H4 (cell line): ENCODE measurements around the gene DNAJB11. TPM values are rescaled to one million over a fixed set of nuclear protein-coding genes. Genes with fewer than 3 reads are reported as not detected.
A peak's percentile ranks its signal among the peaks of the same experiment; 100 is the strongest.

ENCODE experiments used
- DNase-seq: peaks from one replicate; pipeline ENCODE4 v3.0.0-alpha.2; 2015; ENCODE audit warnings: low spot score
- total RNA-seq: library from RNA; depleted of rRNA; stranded (reverse); fragments of >200 nt; shearing (Covaris generic); gene quantifications from 2 replicates; pipeline ENCODE4 v1.2.3, GENCODE V29; 2014

The DNAJB11 gene
- total RNA-seq, 1 experiment from 2014 or later = 159 TPM

DNA sequence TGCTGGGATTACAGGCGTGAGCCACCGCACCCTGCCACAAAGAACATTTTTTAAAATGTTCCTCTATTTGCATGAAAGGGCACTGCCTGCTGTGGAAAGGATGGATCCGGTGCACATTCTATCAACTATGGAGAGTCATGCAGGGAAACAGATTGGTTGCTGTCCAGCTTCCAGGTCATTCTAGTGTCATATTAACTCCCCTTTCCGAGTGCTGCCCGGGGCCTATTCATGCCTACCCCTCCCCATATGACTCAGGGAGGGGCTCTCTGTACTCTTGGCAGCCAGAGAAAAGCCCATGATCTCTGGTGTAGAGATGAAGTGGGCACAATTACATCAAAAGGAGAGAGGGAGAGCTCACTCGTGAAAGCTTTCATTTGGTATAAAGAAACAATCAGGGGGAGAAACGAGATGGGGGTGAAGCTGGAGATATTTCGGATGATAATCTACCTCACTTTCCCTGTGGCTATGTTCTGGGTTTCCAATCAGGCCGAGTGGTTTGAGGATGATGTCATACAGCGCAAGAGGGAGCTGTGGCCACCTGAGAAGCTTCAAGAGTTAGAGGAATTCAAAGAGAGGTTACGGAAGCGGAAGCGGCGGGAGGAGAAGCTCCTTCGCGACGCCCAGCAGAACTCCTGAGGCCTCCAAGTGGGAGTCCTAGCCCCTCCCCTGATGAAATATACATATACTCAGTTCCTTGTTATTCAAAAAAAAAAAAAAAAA lies 26.2 kb downstream of the DNAJB11 start:
- DNase-seq = peak; percentile 63

DNA sequence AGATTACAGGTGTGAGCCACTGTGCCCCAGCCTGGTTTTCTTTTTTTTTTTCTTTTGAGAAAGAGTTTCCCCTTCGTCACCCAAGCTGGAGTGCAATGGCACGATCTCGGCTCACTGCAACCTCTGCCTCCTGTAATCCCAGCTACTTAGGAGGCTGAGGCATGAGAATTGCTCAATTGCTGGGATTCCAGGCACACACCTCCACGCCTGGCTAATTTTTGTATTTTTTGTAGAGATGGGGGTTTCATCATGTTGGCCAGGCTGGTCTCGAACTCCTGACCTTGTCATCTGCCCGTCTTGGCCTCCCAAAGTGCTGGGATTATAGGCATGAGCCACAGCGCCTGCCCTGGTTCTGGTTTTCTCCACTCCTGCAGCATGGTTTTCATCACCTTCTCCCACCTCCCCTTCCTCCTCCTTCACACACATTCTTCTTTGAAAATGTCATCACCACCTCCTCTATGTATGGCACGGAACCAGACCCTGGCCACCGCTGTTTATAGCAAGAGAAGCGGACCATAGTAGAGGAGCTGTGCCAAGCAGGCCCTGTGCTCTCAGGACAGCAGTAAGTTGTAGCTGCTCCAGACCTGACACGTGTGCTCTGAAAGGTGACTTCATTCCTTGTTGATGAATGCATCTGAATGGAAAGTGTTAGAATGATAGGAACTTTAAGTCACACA lies 27.7 kb downstream of the DNAJB11 start:
- DNase-seq = peak; percentile 98

DNA sequence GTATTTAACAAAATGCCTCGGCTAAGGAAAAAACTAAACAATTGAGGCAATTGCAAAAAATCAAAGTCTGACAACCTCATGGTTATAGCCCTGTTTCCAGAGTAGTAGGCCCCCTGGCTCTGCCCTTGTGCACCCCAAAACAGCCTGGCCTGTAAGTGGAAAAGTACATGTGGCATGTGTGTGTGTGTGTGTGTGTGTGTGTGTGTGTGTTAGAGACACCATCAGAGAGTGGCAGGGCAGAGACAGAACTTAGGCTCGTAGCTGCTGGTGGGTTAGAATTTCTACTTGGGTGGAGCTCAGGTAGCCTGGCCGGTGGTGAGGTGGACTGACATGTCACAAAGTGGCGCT lies 28.2 kb downstream of the DNAJB11 start:
- DNase-seq = no peak

DNA sequence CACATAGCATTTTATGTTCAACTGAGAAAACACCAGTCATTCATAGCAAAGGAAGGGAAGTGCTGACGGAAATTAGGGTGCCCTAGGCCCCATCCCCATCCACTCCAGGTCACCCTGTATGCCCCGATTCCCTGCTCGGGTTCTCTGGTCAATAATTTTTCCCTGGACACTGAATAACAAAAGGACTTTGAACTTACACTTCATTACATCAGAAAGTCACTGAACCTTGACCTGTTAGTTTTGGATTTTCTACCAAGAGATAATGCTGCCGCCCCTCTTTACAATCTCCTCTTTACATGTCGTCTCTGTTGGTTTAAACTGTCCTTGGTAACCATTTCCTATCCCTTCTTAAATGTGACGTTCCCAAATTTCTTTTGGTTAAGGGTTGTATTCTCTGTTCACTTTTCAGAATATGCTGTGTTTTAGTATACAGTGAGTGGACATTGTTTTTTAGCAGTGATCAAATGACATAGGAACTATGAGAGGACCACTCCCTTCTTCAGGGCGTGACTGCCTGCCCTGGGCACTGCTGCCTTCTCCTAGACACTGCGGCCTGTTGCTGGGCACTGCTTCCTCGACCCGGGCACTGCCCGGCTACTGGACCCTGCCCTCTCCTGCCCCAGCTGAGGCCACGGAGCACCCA lies 28.7 kb downstream of the DNAJB11 start:
- no peak for DNase-seq

DNA sequence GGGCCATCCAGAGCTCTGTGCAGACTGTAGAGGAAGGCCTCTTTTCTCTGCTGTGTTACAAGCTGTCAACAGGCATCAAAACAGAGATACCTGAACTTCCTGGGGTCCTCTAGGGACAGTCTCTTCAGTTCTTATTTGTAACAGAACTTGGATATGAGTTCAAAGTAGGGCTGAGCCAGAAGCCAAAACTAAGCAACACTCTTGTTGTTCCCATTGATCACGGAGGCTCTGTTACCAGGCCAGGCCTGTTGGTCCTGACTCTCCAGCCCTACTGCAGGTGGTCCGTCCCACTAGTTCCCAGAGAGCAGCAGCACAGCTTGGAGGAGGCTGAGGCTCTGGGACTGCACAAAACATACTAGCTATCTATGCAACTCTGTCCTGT lies 29.3 kb downstream of the DNAJB11 start:
- DNase-seq = no peak

DNA sequence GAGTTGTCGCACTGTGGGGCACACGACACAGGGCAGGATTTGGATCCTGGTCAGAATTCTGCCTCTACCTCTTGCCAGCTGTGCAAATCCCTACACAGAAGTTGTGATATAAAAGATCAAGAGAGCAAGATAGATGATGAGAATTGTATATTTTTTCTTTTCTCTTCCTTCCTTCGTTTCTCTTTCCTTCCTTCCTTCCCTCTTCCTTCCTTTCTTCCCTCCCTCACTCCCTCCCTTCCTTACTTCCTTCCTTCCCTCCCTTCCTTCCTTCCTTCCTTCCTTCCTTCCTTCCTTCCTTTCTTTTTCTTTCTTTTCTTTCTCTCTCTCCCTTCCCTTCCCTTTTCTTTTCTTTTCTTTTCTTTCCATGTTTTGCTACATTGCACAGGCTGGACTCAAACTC lies 30.4 kb downstream of the DNAJB11 start:
- no peak for DNase-seq

DNA sequence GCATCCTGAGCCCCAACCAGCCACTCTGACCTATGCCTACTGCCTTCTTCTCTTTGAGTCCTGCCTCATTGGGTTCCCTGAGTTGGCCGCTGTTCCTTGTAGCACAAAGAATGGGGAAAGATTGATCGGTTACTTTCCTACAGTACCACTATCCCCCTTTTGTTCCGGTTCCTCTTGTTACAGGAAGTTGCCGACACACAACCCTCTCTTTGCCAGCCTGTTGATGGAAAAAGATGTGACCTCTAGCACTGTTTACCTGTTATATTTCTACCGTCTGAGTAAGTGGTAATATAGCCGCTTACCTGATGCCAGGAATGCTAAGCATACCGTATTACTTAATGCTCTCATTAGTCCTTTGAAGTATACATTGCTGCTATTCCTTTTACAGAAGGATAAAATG lies 32.6 kb downstream of the DNAJB11 start:
- no peak for DNase-seq

DNA sequence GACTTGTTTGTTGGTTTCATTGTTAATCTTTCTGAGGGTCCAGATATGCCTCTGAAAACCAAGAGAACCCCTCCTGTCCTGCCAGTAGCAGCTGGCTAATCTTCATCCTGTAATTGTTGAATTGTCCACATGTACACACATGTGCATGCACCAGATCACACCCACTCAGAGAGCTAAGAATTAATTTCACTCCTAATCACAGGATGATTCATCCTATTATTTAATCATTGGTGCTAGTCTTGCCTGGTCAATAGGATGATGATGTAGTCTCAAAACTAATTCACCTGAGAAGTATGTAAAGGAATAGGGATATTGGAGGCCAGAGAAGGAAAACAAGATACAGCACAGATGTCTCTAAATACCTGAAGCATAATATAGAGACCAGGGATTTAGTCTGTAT lies 34.6 kb downstream of the DNAJB11 start:
- no peak for DNase-seq

DNA sequence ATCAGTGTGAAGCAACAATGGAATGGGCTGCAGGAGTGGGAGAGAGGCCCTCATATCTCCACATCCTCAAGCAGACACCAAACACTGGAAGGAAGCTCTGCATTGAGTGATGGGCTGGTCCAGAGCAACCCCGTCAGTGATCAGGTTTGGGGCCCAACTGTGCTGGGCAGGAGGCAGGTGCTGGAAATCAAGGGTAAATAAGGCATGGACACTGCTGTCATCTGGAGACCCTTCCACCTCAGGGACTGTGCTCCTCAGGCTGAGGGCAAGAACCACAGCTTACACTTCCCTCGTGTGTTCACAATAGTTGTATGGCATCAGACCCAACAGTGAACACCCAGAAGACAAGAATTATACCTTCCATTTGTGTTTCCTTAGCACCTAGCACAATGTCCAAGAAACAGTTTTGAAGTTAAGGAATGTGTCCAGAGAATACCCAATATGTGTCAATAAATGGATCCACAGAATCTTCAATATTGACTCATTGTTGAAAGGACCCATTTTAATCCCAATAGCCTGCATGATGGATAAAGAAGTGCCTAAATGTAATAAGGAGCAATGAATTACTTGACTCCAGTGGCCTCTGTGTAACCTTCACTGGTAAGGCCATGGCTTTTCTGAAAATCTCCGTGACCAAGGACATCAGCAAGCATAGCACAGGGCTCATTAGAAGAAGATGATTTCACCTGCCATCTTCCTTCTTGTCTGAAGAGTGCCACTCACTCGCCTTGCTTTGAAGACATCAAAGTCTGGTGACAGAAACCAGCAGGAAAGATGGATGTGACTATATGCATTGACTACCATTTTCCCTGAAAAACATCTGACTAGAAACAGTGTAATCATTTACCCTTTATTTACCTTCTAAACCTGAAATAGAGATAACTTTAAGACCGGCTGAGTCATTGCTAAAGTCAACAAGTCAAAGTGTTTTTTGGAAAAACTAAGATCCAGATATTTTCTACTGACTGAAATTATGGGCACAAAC lies 35.3 kb downstream of the DNAJB11 start:
- DNase-seq = no peak

DNA sequence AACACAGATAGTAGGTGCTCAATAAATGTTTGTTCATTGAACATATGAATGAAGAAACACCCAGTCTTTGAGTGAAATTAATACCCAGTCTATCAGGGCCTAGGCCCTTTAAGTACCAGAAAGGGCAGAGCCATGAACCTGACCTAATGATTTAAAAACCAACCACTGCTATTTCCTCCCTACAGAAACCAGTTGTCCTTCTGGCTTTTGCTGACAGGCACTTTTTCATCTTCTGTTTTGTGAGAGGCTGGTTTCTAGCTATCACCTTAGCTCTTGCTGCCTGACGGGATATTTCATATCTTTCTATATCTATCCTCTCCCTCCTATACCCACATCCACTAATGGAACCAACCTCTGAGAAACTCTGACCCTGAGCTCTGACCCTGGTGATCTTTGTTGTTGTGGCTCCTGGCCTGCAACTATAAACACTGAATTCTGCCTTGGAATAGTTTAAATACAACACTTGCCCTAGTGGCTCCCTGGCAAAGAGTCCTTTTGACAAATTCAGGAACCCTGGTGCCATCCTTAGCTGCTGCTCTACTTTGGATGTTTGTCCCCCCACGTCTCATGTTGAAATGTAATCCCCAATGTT lies 38.2 kb downstream of the DNAJB11 start:
- no peak for DNase-seq

DNA sequence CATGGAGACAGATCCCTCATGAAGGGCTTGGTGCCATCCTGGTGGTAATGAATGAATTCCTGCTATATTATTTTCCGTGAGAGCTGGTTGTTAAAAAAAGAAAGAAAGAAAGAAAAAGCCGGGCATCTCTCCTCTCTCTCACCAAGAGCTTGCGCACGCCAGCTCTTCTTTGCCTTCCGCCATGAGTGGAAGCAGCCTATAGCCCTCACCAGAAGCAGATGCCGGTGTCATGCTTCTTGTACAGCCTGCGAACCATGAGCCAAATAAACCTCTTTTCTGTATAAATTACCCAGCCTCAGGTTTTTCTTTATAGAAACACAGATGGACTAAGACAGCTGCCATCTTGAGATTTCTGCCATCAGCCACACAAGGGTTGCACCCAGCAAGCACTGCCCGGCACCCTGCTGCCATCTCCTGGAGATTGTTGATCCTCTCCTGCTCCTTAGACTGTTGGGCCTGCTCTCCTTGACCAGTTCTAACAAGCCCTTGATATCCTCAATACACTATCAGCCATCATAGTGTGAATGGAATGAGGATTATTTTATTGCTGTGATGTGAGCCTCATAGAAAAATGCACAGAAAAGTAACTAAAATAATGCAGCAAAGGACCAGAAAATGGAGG lies 38.8 kb downstream of the DNAJB11 start:
- peak; percentile 53 for DNase-seq

DNA sequence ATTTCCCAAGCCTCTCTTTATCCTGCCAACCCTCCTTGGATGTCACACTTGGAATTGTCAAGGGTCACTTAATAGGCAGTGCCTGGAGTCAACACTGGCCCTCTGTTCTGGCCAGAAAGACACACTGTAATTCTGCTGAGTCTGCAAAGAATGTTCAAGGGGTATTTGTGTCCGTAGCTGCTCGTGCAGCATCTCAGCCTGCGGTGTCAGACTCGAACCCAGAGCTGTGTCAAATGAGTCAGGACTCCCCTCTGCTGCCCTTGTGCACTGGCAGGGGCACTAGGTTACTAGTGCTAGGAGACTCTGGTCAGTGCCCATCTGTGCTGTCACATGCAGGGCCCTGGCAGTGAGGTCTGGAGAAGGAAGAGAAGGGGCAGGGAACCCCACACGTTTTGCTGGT lies 41.5 kb downstream of the DNAJB11 start:
- no peak for DNase-seq

DNA sequence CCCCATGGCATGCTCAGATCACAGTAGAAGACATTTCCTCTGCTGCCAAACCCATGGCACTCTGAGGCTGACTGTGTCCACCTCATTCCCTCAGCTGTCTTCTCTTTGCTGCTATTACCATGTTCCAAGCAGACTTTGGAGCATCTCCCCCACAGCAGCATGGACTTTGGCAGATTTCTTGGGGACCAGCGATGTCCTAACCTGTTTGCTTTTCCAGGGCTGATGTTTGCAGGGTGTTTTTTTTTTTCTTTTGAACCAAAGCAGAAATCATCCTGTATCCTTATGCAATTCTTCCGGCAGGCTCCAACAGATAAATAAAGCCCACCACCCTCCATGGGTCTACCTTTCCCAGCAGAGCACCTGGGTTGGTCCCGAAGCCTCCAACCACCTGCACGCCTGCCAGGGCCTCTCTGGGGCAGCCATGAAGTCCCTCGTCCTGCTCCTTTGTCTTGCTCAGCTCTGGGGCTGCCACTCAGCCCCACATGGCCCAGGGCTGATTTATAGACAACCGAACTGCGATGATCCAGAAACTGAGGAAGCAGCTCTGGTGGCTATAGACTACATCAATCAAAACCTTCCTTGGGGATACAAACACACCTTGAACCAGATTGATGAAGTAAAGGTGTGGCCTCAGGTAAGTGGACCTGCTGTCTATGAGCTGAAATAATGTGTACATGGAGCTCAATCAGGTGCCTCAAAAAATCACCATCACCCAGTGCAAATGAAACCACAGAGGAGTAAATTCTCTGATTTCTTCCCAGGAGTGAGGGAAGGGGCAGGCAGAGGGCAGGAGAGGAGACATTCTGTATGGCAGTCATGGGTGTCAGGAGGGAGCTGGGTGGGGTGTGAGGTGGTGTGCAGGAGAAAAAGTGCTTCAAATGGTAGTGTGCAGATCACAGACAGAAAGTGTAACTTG lies 42.5 kb downstream of the DNAJB11 start, which contains the start of gene AHSG:
AHSG (plus strand) TSS at position 340 of the 916 bp plus-strand sequence; CDS start at position 422, 82 bp downstream.
- DNase-seq = no peak

DNA sequence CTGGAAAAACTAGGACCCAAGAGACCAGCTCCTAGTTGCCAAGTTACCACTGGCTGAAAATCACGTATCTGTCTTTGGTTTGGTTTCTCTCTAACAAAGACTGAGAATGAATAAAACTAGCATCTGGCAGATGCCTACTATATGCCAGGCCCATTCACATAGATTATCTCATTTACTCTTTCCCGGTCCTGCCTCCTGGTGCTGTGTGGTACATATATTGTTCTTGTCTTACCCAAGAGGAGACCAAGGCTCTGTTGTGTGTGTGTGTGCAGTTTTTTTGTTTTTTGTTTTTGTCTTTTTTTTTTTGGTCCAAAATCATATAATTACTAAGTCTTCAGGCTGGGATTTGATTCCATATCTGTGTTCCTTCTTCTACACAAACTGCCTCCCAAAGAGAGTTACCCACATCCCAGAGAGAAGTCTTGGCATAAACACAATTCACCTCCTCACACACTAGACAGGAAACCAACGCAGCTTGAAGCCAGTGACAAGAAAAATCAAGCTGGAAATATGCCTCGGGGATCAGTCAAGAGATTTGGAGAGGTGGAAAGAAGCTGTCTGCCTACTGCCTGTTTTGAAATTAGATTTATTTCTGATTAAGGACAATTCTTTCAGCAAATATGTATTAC lies 43.2 kb downstream of the DNAJB11 start:
- no peak for DNase-seq

DNA sequence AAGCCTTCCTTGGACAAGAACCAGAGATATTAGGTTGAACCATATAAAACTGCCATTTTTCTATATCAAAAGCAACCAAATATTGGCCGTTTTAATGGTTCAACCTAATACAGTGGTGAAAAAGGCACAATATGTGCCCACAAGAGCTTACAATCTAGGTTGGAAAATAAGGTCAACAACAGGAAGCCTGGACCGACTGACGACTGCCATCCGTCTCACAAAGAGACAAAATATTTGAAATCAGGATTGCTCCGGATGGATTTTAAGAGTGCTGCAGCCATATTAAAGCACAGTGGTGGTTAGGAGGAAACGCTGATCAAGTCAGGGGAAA lies 43.7 kb downstream of the DNAJB11 start:
- no peak for DNase-seq

DNA sequence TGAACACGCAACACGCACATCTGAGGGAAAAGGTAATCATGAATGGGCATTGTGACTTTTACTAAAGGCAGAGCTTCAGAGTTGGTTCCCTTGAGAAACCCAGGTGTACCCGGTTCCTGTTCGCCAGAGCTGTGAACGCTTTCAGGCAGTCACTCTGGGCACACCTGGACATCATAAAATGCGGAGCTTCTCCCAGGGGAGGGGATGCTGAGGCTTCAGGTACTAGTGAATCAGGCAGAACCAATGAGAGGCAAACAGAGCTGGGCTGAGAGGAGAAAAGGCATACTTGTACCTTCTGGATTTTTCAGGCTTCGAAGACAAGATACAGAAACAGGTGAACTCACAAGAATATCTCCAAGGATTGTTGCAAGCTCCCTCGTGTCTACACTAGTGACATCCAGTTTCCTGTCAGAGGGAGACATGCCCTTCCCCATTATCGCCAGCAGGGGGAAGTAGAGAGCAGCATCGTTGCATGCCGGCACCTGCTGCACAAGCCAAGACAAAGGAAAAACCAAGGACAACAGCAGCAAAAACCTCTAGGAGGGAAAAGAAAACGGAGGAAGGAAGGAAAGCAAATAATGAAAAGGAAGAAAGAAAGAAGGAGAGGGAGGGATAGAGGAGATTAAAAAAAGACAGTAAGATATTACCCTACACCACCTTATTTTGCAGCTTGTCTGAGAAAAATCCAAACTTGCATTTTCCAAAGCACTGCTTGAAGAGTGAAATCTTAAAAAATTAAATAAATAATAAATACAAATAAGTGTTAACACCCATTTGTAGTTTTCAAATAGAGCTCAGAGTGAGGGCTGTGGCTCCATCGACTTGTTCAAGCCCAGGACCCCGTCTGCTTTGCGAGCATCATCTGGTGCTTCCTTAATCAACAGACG lies 44.3 kb downstream of the DNAJB11 start:
- DNase-seq = peak; percentile 74

DNA sequence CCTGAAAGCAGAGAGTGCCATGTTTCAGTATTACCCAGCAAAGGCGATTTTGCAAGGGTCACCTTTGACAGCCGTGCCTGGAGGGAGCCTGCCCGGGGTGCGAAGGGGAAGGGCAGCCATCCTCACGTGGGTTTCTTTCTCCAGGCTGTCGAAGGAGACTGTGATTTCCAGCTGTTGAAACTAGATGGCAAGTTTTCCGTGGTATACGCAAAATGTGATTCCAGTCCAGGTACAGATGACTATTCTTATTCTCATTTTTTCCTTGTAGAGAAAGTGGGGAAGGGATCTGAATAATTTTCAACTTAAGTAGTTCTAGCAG lies 45.7 kb downstream of the DNAJB11 start:
- no peak for DNase-seq

DNA sequence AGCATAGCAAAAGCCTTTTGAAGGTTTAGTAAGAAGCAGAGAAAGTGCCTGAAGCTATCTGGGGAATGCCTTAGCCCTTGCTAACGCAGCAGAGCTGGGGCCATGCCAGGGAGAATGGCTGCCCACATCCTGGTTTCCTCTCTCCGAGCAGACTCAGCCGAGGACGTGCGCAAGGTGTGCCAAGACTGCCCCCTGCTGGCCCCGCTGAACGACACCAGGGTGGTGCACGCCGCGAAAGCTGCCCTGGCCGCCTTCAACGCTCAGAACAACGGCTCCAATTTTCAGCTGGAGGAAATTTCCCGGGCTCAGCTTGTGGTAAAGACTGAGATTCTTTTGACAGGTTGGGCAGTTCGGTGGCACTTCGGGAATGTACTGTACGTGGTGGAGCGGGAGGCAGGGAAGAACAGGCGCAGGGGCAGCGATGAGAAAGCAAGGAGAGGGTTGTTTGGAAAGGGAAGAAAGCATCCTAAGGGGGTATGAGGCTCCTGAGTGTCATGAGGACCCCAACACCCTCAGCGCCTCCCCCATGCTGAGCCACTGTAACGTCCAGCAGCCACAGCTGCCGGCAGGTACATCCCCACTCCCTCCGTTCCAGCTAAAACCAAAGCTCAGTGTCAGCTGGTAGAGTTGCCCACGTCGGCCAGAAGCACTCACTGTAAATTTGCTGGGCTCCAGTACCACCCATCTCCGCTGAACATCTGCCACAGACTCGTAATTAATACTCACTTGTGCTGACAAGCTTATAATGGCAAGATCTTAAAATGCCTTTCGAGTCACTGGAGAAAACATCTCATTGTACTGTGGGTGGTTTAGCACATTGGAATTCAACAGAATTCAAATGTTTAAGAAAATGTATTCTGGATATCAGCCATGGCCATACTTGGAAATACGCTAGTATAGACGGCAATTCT lies 46.8 kb downstream of the DNAJB11 start:
- DNase-seq = peak; percentile 99
